Stimulated activated CD8-positive, alpha-beta memory T cell treated with anti-CD3 and anti-CD28 coated beads, Interleukin-15, amount 100 ng/mL, for 24 hours (primary cell): ENCODE measurements around the gene PTPRE.

Source experiments
- DNase-seq: peaks from one replicate; pipeline ENCODE4 v3.0.0-alpha.2; 2020; ENCODE audit warnings: low read depth

Gene PTPRE

GRCh38 chr10:128027306-128027705, 120.4 kb downstream of the PTPRE start:
- no peak for DNase-seq

- no peak for DNase-seq
Observed at GRCh38 chr10:128027822-128028507, 121.1 kb downstream of the PTPRE start.

DNA sequence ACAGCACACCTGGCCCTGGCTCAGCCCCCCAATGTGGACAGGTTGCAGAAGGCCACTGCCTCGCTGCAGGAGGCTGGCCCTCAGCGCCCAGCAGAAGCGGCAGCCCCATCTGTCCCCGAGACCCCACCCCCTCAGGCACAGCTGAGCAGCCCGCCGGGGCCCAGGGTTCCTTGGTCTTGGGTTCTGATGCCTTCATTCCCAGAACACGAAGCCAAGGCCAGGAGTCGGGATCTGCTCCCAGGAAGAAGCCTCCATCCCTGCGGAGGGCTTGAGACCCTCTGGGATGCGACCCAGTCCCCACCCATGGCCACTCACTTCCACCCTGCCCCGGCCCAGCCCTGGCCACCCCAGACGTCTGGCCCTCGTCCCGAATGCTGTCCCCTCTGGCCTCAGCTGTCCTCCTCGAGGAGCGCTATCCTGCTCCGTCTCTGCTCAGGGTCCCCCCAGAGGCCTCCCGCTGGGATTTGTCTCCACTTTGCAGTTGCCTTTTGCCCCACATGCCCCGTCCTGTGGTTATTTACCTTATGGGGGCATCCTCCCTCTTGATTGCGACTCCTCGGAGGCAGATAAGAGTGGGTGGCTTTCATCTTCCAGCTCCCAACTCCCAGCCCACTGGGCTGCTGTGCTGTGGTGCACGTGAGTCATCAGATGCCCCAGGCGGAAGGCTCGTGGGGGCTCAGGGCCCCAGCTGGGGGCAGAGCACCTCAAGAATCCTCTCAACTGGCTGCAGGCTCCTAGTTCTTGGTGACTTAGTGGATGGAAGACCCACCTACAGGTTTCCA, 121.8 kb downstream of the PTPRE start:
- no peak for DNase-seq

- DNase-seq = no peak
Observed at GRCh38 chr10:128029290-128029651, 122.4 kb downstream of the PTPRE start.

DNA sequence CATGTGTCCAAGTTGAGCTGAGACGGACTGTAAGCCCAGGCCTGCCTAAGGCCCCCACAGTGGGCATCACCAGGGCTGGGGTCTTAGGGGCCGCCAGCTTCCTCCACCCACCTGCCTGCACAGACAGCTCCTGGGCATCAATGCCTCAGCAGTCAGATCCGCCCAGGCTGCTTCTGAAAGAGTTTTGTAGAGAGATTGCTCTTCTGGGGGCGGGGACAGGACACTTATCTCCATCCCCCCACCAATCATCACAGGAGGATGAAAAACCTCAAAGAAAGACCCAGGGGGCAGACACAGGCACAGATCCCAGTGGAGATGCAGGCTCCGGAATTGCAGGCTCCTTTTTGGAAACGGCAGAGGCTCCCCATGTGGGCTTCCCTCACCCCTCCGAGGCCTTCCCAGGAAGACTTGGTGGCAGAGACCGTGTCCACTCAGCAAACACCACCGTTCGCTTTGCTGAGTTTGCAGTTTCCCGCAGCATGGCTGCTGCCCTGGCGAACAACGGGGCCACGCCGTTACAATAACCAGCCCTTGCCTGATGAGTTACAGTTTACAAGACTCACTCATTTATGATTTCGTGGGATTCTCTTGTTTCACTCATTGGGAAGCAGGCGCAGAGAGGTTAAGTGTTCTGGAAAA, 122.9 kb downstream of the PTPRE start:
- DNase-seq = no peak

GRCh38 chr10:128030498-128031072, 123.7 kb downstream of the PTPRE start:
- no peak for DNase-seq

DNA sequence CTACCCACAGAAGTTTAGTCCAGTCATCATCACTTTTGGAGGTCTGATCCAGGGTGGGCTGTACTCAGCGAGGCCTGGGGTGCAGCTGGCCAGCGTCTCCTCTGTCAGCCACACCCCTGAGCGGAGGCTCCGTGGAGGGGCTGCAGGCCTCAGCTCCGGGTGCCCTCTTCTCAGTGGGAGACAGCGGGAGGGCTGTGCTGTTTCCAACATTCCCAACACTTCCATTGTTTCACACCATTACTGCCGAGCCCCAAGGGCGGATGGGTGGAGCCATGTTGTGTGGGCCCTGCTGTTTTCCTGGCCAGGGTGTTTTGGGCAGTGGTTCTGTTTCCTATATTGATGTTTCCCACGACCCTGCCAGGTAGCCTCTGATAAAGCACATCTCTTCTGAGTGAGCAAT, 124.3 kb downstream of the PTPRE start:
- DNase-seq = no peak

DNA sequence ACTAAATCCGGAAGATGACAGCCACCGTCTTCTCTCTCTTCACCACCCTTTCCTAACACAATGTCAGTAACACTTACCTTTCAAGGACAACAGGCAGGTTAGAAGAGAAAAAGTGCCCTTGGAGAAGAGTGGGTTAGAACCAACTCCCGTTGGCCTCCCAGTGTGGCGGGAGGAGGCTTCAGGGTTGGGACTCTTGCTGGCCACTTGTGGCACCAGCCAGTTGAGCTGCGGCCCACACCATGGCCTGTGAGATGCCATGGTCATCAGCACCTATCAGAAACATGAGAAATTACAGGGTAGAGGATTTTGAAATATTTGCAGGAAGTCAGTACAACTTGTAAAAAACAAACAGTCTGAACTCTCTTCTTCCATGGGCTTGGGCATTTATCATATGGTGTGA, 125.6 kb downstream of the PTPRE start:
- DNase-seq = no peak

GRCh38 chr10:128035557-128035973, 128.7 kb downstream of the PTPRE start:
- DNase-seq = peak; percentile 31

DNA sequence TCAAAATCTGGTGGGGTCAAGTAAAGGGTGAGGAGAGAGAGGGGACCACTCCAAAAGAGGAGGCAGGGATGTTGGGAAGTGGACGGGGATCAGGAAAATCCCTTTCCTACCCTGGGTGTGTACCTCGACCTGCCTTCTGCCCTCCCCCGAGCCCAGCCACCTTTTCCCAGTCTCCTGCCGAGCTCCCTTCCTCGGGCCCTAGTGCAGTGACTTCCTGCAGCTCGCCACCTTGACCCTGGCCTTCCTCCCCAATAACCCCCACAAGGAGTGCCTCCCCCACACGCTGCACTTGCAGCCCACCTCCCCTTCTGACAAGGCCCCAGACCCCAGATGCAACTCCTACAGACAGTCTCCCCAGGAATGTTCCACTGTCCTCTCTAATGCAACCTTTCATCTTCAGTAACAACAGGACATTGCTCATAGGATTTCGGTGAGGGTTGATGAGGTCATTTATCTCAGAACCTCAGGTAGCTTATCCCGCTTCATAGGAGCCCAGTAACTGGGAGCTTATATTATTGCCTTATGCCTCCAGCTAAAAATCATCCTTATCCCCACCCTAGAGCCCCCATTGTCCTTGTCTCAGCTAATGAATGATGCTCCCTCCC, 129.2 kb downstream of the PTPRE start:
- DNase-seq = no peak

DNA sequence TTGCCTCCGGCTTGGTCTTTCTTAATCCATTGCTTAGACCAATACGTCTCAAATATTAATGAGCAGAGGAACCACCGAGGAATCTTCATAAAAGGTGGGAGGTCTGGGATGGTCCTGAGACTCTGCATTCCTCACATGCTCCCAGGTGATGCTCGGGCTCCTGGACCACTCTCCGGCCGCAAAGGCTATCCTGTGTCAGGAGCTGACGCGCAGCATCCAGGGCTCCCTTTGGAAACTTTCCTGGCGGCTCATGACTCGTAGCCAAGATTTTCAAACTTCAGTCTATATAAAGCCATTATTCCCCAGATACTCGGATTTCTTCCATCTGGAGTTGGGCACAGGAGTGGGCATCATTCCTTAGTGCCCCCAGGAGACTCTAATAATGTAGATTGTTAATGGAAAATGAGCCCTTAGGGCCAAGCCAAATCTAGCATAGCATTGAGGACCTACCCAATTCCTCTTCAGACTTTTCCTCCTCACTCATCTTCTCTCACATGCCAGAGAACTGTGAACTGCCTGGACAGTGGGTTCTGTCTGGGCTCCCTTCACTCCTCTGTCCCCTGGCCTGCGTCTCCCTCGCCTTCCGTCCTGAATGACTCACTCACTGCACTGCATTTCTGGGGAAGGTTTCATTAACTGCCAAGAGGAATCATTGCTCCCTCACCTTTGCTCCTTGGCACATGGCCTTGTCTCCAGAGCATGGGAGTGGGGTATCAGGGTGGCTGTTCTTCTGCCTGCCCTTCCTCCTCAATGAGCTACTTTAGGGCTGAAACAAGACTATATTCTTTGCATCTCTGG, 130.0 kb downstream of the PTPRE start:
- DNase-seq = no peak

- DNase-seq = no peak
Observed at GRCh38 chr10:128040096-128040495, 133.2 kb downstream of the PTPRE start.

GRCh38 chr10:128040681-128041080, 133.8 kb downstream of the PTPRE start:
- DNase-seq = no peak

DNA sequence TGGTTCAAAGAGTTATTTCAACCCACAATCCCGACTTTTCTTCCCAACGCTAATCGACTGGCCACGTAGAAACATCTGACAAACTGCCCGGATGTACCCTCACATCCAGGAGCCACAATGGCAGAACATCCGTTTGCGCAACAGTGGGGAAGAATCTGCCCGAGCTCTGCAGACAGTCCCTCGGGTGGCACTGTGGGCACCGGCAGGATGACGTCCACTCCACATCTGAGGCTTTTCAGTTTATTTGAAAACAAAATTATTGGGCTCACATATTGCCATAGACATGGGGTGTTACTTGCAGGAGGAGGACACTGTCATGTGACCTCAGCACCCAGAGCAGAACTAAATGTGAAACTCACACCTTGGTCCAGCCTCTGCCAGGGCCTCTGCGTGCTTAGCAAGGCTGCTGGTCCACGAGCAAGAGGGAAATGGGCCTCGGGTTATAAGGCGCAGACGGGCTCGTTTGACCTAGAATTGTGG, 135.3 kb downstream of the PTPRE start:
- no peak for DNase-seq

- DNase-seq = no peak
Observed at GRCh38 chr10:128043259-128044045, 136.5 kb downstream of the PTPRE start.

DNA sequence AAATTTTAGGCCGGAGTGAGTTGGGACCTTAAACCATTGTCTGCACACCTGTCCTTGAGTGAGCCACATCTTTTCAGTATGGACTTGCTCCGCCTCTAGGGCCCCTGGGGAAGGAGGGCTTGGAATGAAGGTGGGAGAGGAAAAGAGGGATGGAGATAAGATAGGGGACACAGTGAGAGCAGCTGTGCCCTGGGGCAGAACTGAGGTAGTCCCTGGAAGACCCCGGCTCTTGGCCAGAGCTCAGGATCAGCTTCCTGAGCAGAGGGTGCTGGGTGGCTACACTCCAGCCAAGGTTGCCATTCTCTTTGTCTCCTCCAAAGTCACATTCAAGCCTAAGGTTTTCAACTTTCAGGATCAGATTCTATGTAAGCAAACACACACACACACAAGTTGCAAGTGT, 137.3 kb downstream of the PTPRE start:
- no peak for DNase-seq

- no peak for DNase-seq
Observed at GRCh38 chr10:128044961-128045832, 138.3 kb downstream of the PTPRE start.

DNA sequence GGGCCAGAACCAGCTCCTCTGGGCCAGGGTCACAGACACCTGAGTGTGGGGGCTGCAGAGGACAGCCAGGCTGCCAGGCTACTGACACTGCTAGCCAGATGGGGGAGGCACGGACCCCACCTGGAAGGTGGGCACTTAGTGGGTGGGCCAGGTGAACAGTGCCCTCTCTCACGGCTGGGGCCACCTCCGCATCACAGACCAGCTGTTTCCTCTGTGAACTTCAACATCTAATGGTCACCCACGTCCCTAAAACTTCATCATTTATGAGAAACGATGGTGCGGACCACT, 138.9 kb downstream of the PTPRE start:
- DNase-seq = no peak

- DNase-seq = no peak
Observed at GRCh38 chr10:128046156-128046952, 139.5 kb downstream of the PTPRE start.
